ENCODE data around the gene SLC23A3.
"Not testable (repeated sequence)": the region's sequence is repeated elsewhere in the genome, so short reads cannot be mapped to it uniquely, and the experiment has no call there.

- not testable (repeated sequence) for TF ChIP-seq EZH2 (IDR thresholded peaks at IDR 0.05; ENCODE audit: insufficient read depth, poor library complexity, severe bottlenecking); EZH2phosphoT487 (IDR thresholded peaks at IDR 0.05; ENCODE audit: insufficient read depth, low read depth)
Observed at GRCh38 chr2:219200502-219201326, 30.9 kb upstream of the SLC23A3 start.

All from GM23248 (cell line).